ENCODE measurements around the gene DAD1.

The DAD1 gene

DNA sequence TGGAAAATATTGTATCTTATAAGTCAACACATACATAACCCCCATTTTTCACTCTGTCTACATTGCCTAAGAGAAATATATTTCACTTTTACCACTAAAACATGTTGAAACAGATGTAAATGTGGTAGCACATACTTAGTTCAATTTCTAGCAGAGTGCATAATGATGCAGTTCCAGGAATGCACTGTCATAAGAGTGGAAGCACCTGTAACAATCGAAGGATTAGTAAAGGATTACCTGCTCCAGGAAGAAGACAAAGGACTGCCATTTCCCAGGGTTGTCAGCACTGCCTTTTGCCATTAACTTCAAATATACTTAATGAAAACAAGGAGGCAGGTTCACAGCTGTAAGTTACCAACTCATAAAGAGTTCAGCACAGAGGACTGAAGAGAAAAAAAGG is 24.6 kb downstream of the DAD1 start:
- TF ChIP-seq, protein P1, sequence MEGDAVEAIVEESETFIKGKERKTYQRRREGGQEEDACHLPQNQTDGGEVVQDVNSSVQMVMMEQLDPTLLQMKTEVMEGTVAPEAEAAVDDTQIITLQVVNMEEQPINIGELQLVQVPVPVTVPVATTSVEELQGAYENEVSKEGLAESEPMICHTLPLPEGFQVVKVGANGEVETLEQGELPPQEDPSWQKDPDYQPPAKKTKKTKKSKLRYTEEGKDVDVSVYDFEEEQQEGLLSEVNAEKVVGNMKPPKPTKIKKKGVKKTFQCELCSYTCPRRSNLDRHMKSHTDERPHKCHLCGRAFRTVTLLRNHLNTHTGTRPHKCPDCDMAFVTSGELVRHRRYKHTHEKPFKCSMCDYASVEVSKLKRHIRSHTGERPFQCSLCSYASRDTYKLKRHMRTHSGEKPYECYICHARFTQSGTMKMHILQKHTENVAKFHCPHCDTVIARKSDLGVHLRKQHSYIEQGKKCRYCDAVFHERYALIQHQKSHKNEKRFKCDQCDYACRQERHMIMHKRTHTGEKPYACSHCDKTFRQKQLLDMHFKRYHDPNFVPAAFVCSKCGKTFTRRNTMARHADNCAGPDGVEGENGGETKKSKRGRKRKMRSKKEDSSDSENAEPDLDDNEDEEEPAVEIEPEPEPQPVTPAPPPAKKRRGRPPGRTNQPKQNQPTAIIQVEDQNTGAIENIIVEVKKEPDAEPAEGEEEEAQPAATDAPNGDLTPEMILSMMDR (IDR thresholded peaks at IDR 0.05; ENCODE audit: low read depth, low read length, missing control alignments): no peak
- no peak overlapping the region for H3K4me3 ChIP-seq (ENCODE audit: low read depth, low read length)
- no peak for DNase-seq (ENCODE audit: low read depth)

DNA sequence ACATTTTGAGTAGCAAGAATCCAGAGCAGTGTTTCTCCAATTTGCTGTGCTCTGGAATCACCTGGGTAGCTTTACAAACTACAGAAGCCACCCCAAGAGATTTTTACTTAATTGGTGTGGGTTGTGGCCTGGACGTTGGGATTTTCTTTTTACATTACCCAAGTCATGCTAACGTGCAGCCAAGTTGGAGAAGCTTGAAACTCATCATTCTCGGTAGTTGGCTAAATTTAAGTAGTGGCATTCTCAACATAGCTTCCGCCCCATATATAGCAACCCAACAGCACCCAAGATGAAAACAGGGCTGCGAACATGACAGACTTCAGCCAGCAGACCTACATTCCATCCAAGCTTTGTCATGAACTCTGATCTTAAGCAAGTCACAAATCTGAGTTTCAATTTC is 25.0 kb downstream of the DAD1 start:
- H3K4me3 ChIP-seq (ENCODE audit: low read depth, low read length): no peak overlapping the region
- DNase-seq (ENCODE audit: low read depth): peak; percentile 92
- TF ChIP-seq, protein P1 (IDR thresholded peaks at IDR 0.05; ENCODE audit: low read depth, low read length, missing control alignments): no peak

DNA sequence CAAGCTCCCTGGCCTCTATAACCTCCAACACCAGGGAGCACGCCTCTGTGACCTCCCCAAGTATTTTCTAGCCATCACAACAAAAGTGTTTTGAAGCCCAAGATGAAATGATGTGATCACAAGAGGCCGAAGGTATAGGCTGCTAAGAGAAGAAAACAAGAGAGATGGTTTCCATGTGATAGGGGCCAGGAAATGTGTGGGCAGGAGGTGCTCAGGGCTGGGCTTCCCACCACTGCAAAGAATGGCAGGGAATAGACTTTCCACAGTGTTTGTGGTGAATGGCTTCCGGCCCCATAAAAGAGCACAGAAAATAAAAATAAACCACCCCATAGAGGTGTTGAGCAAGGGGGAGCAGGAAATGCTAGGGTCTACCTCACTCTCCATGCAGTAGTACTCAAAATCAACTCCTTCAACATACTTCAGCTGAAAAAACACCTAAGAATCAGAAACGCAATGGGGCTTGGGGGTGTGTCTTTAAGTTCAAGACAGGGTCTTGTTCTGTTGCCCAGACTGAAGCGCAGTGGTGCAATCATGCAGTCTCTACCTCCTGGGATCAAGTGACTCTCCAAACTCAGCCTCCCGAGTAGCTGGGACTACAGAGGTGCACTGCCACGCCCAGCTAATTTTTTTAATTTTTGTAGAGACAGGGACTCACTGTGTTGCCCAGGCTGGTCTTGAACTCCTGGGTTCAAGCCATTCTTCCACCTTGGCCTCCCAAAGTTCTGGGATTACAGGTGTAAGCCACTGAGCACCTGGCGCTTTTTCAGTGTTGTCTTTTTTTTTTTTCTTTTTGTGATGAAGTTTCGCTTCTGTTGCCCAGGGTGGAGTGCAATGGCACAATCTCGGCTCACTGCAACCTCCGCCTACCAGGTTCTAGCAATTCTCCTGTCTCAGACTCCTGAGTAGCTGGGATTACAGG is 27.1 kb downstream of the DAD1 start:
- H3K4me3 ChIP-seq (ENCODE audit: low read depth, low read length): no peak overlapping the region
- TF ChIP-seq, protein P1 (IDR thresholded peaks at IDR 0.05; ENCODE audit: low read depth, low read length, missing control alignments): no peak
- no peak for DNase-seq (ENCODE audit: low read depth)

DNA sequence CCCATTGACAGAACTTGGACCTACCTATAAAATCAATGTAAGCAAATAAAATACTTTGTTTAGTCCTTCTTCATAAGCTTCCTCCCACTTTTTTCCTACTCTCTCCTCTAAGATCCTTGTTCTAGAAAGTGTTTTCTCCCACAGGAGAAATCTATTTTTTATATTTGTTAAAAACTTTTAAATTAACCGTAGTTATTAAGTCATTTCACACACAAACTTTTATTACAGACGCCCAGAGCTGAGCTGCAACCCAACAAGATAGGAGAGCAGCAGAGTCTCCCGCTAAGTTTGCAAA is 27.7 kb downstream of the DAD1 start:
- DNase-seq (ENCODE audit: low read depth): no peak
- no peak overlapping the region for H3K4me3 ChIP-seq (ENCODE audit: low read depth, low read length)
- TF ChIP-seq, protein P1 (IDR thresholded peaks at IDR 0.05; ENCODE audit: low read depth, low read length, missing control alignments): no peak

DNA sequence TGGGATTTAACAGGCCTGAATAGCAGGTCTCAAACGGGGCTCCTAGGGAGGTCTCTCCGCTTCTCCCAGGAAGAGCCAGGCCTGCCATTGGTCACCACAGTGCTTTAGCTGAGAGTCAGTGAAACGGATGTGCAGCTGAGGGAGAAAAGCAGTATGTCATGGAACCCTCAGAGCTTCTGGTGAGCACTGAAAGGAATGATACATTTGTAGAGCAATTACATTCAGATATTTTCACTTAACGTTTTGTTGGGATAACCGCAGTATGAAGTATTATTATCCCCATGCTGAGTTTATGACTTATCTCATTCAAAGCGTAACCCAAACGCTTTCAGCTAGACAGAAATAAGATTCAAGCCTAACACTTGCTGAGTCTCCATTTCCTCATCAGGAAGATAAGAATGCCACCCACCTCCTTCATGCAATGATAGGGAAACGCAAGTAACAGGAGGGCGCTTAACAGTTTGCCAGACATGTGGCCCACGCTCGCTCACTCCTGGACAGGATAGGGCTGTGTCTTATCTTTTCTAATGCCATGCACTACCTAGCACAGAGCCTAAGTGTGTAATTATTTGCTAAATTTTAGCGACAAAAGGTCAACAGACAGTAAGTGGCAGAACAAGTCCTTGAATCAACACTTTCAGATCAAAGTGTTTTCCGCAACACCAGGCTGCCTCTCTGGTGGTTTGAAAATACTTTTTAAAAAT is 28.2 kb downstream of the DAD1 start:
- TF ChIP-seq, protein P1 (IDR thresholded peaks at IDR 0.05; ENCODE audit: low read depth, low read length, missing control alignments): no peak
- DNase-seq (ENCODE audit: low read depth): no peak
- no peak overlapping the region for H3K4me3 ChIP-seq (ENCODE audit: low read depth, low read length)

DNA sequence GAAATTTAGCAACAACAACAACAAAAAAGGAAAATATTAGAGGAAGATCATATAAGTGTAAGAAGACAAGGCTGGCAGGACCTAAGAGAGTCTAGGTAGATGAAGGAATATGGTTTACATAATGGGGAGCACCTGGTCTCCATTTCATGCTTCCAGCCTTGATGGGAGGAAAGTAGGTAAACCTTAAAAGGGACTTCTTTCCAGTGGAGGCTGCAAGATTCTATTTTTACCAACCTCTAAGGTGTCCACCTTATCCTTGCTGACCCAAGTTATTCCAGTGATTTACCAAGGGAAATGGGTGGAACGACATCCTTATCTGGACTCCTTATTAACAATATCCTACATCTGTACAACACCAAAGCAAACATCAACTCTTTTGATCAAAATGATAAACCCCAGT is 30.0 kb downstream of the DAD1 start:
- no peak overlapping the region for H3K4me3 ChIP-seq (ENCODE audit: low read depth, low read length)
- TF ChIP-seq, protein P1 (IDR thresholded peaks at IDR 0.05; ENCODE audit: low read depth, low read length, missing control alignments): no peak
- no peak for DNase-seq (ENCODE audit: low read depth)

Measured in GM12864 (cell line).